Measurements from ENCODE around the gene DYNC2I2. TPM values are rescaled to one million over a fixed set of nuclear protein-coding genes. Genes with fewer than 3 reads are reported as not detected.
"Not testable (repeated sequence)": the region's sequence is repeated elsewhere in the genome, so short reads cannot be mapped to it uniquely, and the experiment has no call there.

The DYNC2I2 gene
- total RNA-seq, 4 donors from 2014 or later = 36.6 to 46.8 (median 44.0) TPM

DNA sequence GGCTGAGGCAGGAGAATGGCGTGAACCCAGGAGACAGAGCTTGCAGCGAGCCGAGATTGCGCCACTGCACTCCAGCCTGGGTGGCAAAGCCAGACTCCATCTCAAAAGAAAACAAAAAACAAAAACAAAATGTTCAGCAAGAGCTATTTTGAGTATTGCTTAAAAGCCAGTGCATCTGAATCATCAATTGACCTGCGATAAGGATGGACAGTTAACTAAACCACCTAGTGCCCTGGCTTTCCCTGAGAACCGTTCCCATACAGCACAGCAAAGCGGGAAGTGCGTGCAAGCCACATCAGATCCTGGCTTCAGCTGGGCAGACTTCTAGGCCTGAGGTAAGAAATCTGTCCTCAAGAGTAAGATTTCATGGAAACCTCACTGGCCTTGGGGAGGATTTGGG, 2.7 kb downstream of the DYNC2I2 start:
- intact Hi-C loops (cut with DNase I; ENCODE audit: low total_unique reads) = no loop called here
- TF ChIP-seq, protein P1, sequence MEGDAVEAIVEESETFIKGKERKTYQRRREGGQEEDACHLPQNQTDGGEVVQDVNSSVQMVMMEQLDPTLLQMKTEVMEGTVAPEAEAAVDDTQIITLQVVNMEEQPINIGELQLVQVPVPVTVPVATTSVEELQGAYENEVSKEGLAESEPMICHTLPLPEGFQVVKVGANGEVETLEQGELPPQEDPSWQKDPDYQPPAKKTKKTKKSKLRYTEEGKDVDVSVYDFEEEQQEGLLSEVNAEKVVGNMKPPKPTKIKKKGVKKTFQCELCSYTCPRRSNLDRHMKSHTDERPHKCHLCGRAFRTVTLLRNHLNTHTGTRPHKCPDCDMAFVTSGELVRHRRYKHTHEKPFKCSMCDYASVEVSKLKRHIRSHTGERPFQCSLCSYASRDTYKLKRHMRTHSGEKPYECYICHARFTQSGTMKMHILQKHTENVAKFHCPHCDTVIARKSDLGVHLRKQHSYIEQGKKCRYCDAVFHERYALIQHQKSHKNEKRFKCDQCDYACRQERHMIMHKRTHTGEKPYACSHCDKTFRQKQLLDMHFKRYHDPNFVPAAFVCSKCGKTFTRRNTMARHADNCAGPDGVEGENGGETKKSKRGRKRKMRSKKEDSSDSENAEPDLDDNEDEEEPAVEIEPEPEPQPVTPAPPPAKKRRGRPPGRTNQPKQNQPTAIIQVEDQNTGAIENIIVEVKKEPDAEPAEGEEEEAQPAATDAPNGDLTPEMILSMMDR (IDR thresholded peaks at IDR 0.05) = no peak
- no peak for TF ChIP-seq POLR2A (IDR thresholded peaks at IDR 0.05)
- no peak overlapping the region for H3K4me3 ChIP-seq (ENCODE audit: low read depth, poor library complexity, severe bottlenecking)
- WGBS, 2 donors = 95 to 96% methylated on average over 8 of the region's 8 CpGs
- DNase-seq (ENCODE audit: low spot score in 2 of 2) = no peak

DNA sequence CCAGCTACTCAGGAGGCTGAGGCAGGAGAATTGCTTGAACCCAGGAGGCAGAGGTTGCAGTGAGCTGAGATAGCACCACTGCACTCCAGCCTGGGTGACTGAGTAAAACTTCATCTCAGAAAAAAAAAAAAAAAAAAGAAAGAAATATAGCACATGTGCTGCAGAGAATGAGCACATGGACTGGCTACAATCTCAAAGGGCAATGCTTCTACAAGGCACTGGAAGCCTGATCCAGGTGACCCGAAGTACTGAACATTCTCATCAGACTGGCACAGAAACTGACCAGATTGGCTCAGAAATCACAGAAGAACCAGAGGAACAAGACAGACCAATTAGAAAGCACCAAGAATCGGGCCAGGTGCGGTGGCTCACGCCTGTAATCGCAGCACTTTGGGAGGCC, 4.8 kb downstream of the DYNC2I2 start:
- no peak for DNase-seq (ENCODE audit: low spot score in 2 of 2)
- TF ChIP-seq, protein P1 (IDR thresholded peaks at IDR 0.05) = no peak
- no peak for TF ChIP-seq POLR2A (IDR thresholded peaks at IDR 0.05)
- intact Hi-C loops (cut with DNase I; ENCODE audit: low total_unique reads) = no loop called here
- no peak overlapping the region for H3K4me3 ChIP-seq (ENCODE audit: low read depth, poor library complexity, severe bottlenecking)
- WGBS, 2 donors = 90 to 93% methylated on average over 5 of the region's 5 CpGs

DNA sequence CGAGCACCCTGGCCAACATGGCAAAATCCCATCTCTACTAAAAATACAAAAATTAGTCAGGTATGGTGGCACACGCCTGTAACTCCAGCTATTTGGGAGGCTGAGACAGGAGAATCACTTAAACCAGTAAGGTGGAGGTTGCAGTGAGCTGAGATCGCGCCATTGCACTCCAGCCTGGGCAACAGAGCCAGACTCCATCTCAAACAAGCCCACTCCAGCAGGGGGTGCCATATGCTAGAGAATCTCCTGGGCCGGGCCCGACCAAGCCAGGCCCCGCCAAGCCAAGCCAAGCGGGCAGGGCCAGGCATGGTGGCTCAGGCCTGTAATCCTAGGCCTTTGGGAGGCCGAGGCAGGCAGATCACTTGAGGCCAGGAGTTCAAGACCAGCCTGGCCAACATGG, 8.4 kb downstream of the DYNC2I2 start:
- 86 to 91% methylated on average over 9 of the region's 9 CpGs for WGBS, 2 donors
- H3K4me3 ChIP-seq (ENCODE audit: low read depth, poor library complexity, severe bottlenecking); DNase-seq (ENCODE audit: low spot score in 2 of 2); intact Hi-C loops (cut with DNase I; ENCODE audit: low total_unique reads): not testable (repeated sequence)

DNA sequence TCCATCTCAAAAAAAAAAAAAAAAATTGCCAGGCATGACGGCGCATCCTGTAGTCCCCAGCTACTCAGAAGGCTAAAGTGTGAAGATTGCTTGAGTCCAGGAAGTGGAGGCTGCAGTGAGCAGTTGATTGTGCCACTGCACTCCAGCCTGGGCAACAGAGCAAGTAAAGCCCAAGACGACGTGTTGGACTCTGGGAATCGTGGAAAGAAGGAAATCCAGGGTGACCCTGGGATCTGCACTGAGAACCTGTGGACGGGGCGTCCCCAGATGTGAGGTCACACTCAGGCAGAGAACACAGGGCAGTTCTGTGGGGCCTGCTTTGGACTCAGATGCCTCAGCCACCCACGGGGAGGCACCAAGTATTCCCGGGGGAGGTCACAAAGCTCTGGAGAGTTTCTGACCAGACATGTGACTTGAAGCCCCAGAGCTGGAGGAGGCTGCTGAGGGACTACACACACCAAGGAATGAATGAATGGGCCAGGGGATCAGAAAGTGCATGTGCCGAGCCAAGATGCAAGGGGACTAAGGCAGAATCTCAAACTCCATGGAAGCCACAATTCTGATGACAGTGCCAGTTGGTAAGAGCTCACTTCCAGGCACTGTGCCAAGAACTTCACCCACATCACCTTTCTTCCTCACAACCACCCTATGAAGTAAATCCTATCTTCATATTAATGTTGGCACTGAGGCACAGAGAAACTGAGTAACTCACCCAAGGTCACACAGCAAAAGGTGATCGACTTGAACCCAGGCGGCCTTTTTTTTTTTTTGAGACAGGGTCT, 12.9 kb downstream of the DYNC2I2 start:
- WGBS, 2 donors = 73 to 75% methylated on average over 12 of the region's 12 CpGs

DNA sequence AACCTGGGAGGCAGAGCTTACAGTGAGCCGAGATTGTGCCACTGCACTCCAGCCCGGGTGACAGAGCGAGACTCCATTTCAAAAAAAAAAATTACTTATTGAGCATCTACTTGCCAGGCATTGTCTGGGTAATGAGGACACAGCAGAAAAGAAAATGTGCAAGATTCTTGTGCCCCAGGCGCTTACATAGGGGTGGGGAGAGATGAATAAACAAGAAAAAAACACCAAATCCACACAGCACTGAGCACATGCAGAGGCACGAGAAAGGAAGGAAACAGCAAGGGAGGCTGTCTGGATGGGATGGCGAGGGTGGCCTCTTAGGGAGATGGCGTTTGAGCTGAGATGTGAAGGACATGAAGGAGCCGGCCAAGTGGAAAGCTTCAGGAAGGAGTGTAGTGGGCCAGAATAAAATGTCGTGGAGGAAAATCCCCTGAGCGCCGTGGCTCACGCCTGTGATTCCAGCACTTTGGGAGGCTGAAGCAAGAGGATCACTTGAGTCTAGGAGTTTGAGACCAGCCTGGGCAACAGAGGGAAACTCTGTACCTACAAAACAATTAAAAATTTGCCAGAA, 13.9 kb downstream of the DYNC2I2 start:
- 74 to 75% methylated on average over 12 of the region's 12 CpGs for WGBS, 2 donors
- TF ChIP-seq POLR2A (IDR thresholded peaks at IDR 0.05) = no peak
- TF ChIP-seq, protein P1 (IDR thresholded peaks at IDR 0.05) = no peak
- no peak overlapping the region for H3K4me3 ChIP-seq (ENCODE audit: low read depth, poor library complexity, severe bottlenecking)
- intact Hi-C loops (cut with DNase I; ENCODE audit: low total_unique reads) = no loop called here
- no peak for DNase-seq (ENCODE audit: low spot score in 2 of 2)

More for the DNA sequence above, 12.9 kb downstream of the DYNC2I2 start:
- no peak overlapping the region for H3K4me3 ChIP-seq (ENCODE audit: low read depth, poor library complexity, severe bottlenecking)
- TF ChIP-seq, protein P1 (IDR thresholded peaks at IDR 0.05) = no peak
- no peak for TF ChIP-seq POLR2A (IDR thresholded peaks at IDR 0.05)
- intact Hi-C loops (cut with DNase I; ENCODE audit: low total_unique reads) = no loop called here
- no peak for DNase-seq (ENCODE audit: low spot score in 2 of 2)

DNA sequence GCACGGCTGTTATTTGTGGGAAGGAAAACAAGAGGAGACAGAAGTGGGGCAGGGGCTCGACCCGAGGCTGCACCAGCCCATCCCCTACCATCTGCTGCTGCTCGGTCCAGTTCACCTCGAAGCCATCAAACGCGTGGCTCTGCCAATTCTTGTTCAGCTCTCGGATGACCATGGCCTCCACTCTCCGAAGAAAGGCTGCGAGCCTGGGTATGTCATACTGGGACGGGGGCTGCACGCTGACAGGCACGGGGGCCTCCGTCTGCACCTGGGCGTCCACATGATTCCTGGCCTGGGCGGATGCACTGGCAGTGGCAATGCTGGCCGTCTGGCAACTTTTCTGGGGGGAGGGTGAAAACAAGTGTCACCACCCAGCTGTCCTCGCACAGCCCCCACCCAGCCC, 16.0 kb downstream of the DYNC2I2 start:
- H3K4me3 ChIP-seq (ENCODE audit: low read depth, poor library complexity, severe bottlenecking) = no peak overlapping the region
- 92 to 93% methylated on average over 17 to 18 of the region's 18 CpGs for WGBS, 2 donors
- DNase-seq (ENCODE audit: low spot score in 2 of 2) = no peak
- TF ChIP-seq, protein P1 (IDR thresholded peaks at IDR 0.05) = no peak
- TF ChIP-seq POLR2A (IDR thresholded peaks at IDR 0.05) = no peak
- intact Hi-C loops (cut with DNase I; ENCODE audit: low total_unique reads) = no loop called here

All from lower leg skin (tissue), 4 donors.